ENCODE measurements around the gene ERCC6L2.
A peak's percentile ranks its signal among the peaks of the same experiment; 100 is the strongest.

Gene ERCC6L2

GRCh38 chr9:95870906-95871305, 4.6 kb upstream of the ERCC6L2 start:
- DNase-seq: no peak

GRCh38 chr9:95874303-95874988, 1.0 kb upstream of the ERCC6L2 start:
- no peak for DNase-seq

GRCh38 chr9:95874989-95875304, 544 bp upstream of the ERCC6L2 start:
- peak in 1 of 2 experiments; percentile 43 for DNase-seq

- no peak for DNase-seq
Measured at GRCh38 chr9:95876138-95876444, 600 bp downstream of the ERCC6L2 start.

- DNase-seq: peak in 1 of 2 experiments; percentile 10
Measured at GRCh38 chr9:95876595-95876994, 1.1 kb downstream of the ERCC6L2 start.

- DNase-seq: no peak
Measured at GRCh38 chr9:95877984-95878383, 2.5 kb downstream of the ERCC6L2 start.

- DNase-seq: no peak
Measured at GRCh38 chr9:95879591-95879990, 4.1 kb downstream of the ERCC6L2 start.

GRCh38 chr9:95880021-95880690, 4.7 kb downstream of the ERCC6L2 start:
- DNase-seq: no peak

GRCh38 chr9:95887926-95888497, 12.5 kb downstream of the ERCC6L2 start:
- DNase-seq: no peak

GRCh38 chr9:95890594-95890993, 15.1 kb downstream of the ERCC6L2 start:
- DNase-seq: no peak

GRCh38 chr9:95891067-95891671, 15.7 kb downstream of the ERCC6L2 start:
- DNase-seq: no peak

GRCh38 chr9:95892690-95893089, 17.2 kb downstream of the ERCC6L2 start:
- DNase-seq: no peak

GRCh38 chr9:95896580-95896979, 21.1 kb downstream of the ERCC6L2 start:
- no peak for DNase-seq

- DNase-seq: no peak
Measured at GRCh38 chr9:95901506-95901905, 26.0 kb downstream of the ERCC6L2 start.

- DNase-seq: no peak
Measured at GRCh38 chr9:95903398-95903797, 27.9 kb downstream of the ERCC6L2 start.

- peak in 1 of 2 experiments; percentile 2 for DNase-seq
Measured at GRCh38 chr9:95907794-95908193, 32.3 kb downstream of the ERCC6L2 start.

GRCh38 chr9:95910023-95910707, 34.7 kb downstream of the ERCC6L2 start:
- no peak for DNase-seq

GRCh38 chr9:95910770-95911340, 35.4 kb downstream of the ERCC6L2 start:
- DNase-seq: no peak

GRCh38 chr9:95912773-95913172, 37.3 kb downstream of the ERCC6L2 start:
- DNase-seq: no peak

GRCh38 chr9:95920017-95920416, 44.5 kb downstream of the ERCC6L2 start:
- DNase-seq: peak; percentile 81

- DNase-seq: no peak
Measured at GRCh38 chr9:95923794-95924193, 48.3 kb downstream of the ERCC6L2 start.

- no peak for DNase-seq
Measured at GRCh38 chr9:95924987-95925386, 49.5 kb downstream of the ERCC6L2 start.
